ENCODE measurements around the gene KRT75.

GRCh38 chr12:52383331-52383730 lies 50.8 kb downstream of the KRT75 start:
- TF ChIP-seq CTCF (conservative IDR thresholded peaks at IDR 0.05; ENCODE audit: low read length): no peak
- no peak for TF ChIP-seq EZH2phosphoT487 (IDR thresholded peaks at IDR 0.05; ENCODE audit: borderline replicate concordance)
